ENCODE results near the gene HEXIM2. TPM values are rescaled to one million over a fixed set of nuclear protein-coding genes. Genes with fewer than 3 reads are reported as not detected.

Gene HEXIM2
- total and polyA plus RNA-seq, 2 of the 13 experiments (the other 11 are each of a cell fraction or from before 2014, with no cell fraction given): 27.1 to 32.4 TPM

- TF ChIP-seq ATF7-NPFF (CRISPR knock-in tag; IDR thresholded peaks at IDR 0.05; ENCODE audit: low read depth) (no peak), CHCHD3 (CRISPR knock-in tag; IDR thresholded peaks at IDR 0.05) (no peak), KIAA2018 (CRISPR knock-in tag; IDR thresholded peaks at IDR 0.05; ENCODE audit: borderline replicate concordance) (0 out of 2 replicates have a peak, but pooled peaks have one; percentile 79), ZSCAN31 (CRISPR knock-in tag; IDR thresholded peaks at IDR 0.05; ENCODE audit: low read depth) (no peak), NR0B2 (CRISPR knock-in tag; IDR thresholded peaks at IDR 0.05) (no peak), ZBTB14 (CRISPR knock-in tag; IDR thresholded peaks at IDR 0.05) (no peak), GABPA (IDR thresholded peaks at IDR 0.05; ENCODE audit: low read depth, low read length) (no peak), GABPA (CRISPR knock-in tag; IDR thresholded peaks at IDR 0.05; ENCODE audit: low read depth) (peak; percentile 84), ZSCAN22 (CRISPR knock-in tag; IDR thresholded peaks at IDR 0.05) (no peak), ZNF563 (CRISPR knock-in tag; IDR thresholded peaks at IDR 0.05) (no peak), ZNF160 (CRISPR knock-in tag; IDR thresholded peaks at IDR 0.05) (0 out of 2 replicates have a peak, but pooled peaks have one; percentile 19), AKNA (CRISPR knock-in tag; IDR thresholded peaks at IDR 0.05; ENCODE audit: borderline replicate concordance) (no peak), ZNF121 (CRISPR knock-in tag; IDR thresholded peaks at IDR 0.05) (no peak)
Measured at GRCh38 chr17:45123930-45124796, 37.5 kb upstream of the HEXIM2 start (continued).
